A549 (cell line): ENCODE results near the gene EEFSEC. TPM values are rescaled to one million over a fixed set of nuclear protein-coding genes. Genes with fewer than 3 reads are reported as not detected.

Experiments used
- ATAC-seq, 2 experiments: fragments of 200-7000 bp in 1 of 2; fragments of >200 bp in 1 of 2; cut with Nextera tagmentation in 1 of 2; cut with Tn5 transposase in 1 of 2; 3 replicates each; pipeline versions ENCODE4 v1.8.0 to v1.9.1; 2018 to 2020; ENCODE audit warnings: mild to moderate bottlenecking in 1 of 2, moderate library complexity in 1 of 2
- CTCF ChIA-PET: fragments of 300-600 bp; sonication (Branson Sonifier 250); formaldehyde crosslinking; extraction: SDS; loops from one replicate; lab custom pipeline; 2021; ENCODE audit warnings: antibody characterized with exemption, inconsistent platforms; lab: Yijun Ruan, JAX
- POLR2A ChIA-PET: fragments of 350-600 bp; formaldehyde crosslinking; extraction: SDS; loops from one replicate; lab custom pipeline; 2021; ENCODE audit warnings: antibody characterized with exemption, inconsistent platforms; lab: Yijun Ruan, JAX
- DNase-seq, 2 experiments: peaks; one replicate each; pipeline versions ENCODE4 v3.0.0 to v3.0.0-alpha.2; 2011 to 2016; ENCODE audit warnings: low read depth in 1 of 2, low spot score in 1 of 2
- FAIRE-seq: peaks from 2 replicates; lab custom pipeline; 2011; peaks lifted over from hg19 to GRCh38; lab: Jason Lieb, UNC
- H3K27ac ChIP-seq, 2 experiments: fragments of >200 bp; sonication (Bioruptor Twin); formaldehyde crosslinking; 3 replicates each; pipeline ENCODE4 v1.5.1; 2016 to 2017
- H3K4me1 ChIP-seq: fragments of >200 bp; sonication (Bioruptor Twin); formaldehyde crosslinking; 3 replicates; pipeline ENCODE4 v1.6.1; 2016
- H3K4me2 ChIP-seq: fragments of >200 bp; sonication (Bioruptor Twin); formaldehyde crosslinking; 3 replicates; pipeline ENCODE4 v1.6.1; 2016
- H3K4me3 ChIP-seq: fragments of >200 bp; sonication (Bioruptor Twin); formaldehyde crosslinking; 3 replicates; pipeline ENCODE4 v1.5.1; 2016
- H3K9me3 ChIP-seq: fragments of >200 bp; sonication (Bioruptor Twin); formaldehyde crosslinking; 3 replicates; pipeline ENCODE4 v1.6.1; 2016
- BHLHE40 ChIP-seq: IDR thresholded peaks from 2 replicates; pipeline ENCODE4 v1.6.1; 2012; ENCODE audit warnings: low read depth, low read length, inconsistent platforms
- CBX8 ChIP-seq: fragments of 200-600 bp; sonication (generic); IDR thresholded peaks from 2 replicates; pipeline ENCODE4 v1.6.1; 2016
- CEBPB ChIP-seq, 2 experiments: fragments of >200 bp in 1 of 2; sonication (Bioruptor Twin) in 1 of 2; formaldehyde crosslinking in 1 of 2; IDR thresholded peaks; 2 replicates each; pipeline ENCODE4 v1.6.1; 2012 to 2016
- EHMT2 ChIP-seq: fragments of 200-600 bp; sonication (generic); IDR thresholded peaks from 2 replicates; pipeline ENCODE4 v1.6.1; 2016; ENCODE audit warnings: antibody characterized with exemption, low read depth, mild to moderate bottlenecking, moderate library complexity
- EP300 ChIP-seq, 2 experiments: fragments of >200 bp; sonication (Bioruptor Twin); formaldehyde crosslinking; IDR thresholded peaks; 2 replicates in 1 of 2; 3 replicates in 1 of 2; pipeline ENCODE4 v1.6.1; 2016 to 2017
- ESRRA ChIP-seq: fragments of 150-350 bp; IDR thresholded peaks from 2 replicates; pipeline ENCODE4 v1.6.1; 2014; ENCODE audit warnings: mild to moderate bottlenecking, low read length, borderline replicate concordance
- HOXA7 ChIP-seq: fragments of 250-450 bp; sonication (Bioruptor Pico); IDR thresholded peaks from 2 replicates; pipeline ENCODE4 v1.5.0; 2020; ENCODE audit warnings: mild to moderate bottlenecking, moderate library complexity
- JUNB ChIP-seq: fragments of >200 bp; sonication (Bioruptor Twin); formaldehyde crosslinking; IDR thresholded peaks from 2 replicates; pipeline ENCODE4 v1.6.1; 2016
- POLR2A ChIP-seq: IDR thresholded peaks from 2 replicates; pipeline ENCODE4 v1.6.1; 2012; ENCODE audit warnings: mild to moderate bottlenecking, low read length
- RAD21 ChIP-seq, 2 experiments: fragments of >200 bp in 1 of 2; sonication (Bioruptor Twin) in 1 of 2; formaldehyde crosslinking in 1 of 2; IDR thresholded peaks in 1 of 2; conservative IDR thresholded peaks in 1 of 2; 2 replicates in 1 of 2; 3 replicates in 1 of 2; pipeline ENCODE4 v1.6.1; 2012 to 2018; ENCODE audit warnings: inconsistent platforms in 1 of 2
- RNF2 ChIP-seq: fragments of 200-600 bp; sonication (generic); IDR thresholded peaks from 2 replicates; pipeline ENCODE4 v1.6.1; 2016; ENCODE audit warnings: low read depth, mild to moderate bottlenecking, antibody characterized with exemption, moderate library complexity, borderline replicate concordance
- SMC3 ChIP-seq: fragments of >200 bp; sonication (Bioruptor Twin); formaldehyde crosslinking; IDR thresholded peaks from 3 replicates; pipeline ENCODE4 v1.6.1; 2018; ENCODE audit warnings: inconsistent platforms
- ZC3H11A ChIP-seq: fragments of 450-650 bp; IDR thresholded peaks from 2 replicates; pipeline ENCODE4 v1.6.1; 2014; ENCODE audit warnings: antibody characterized with exemption, mild to moderate bottlenecking
- ZNF302 ChIP-seq: fragments of 250-450 bp; sonication (Bioruptor Pico); IDR thresholded peaks from 2 replicates; pipeline ENCODE4 v1.9.0; 2021; ENCODE audit warnings: inconsistent platforms, mild to moderate bottlenecking, moderate library complexity
- WGBS: methylation state at CpG from one replicate; pipeline ENCODE4 v1.1.6; 2017; ENCODE audit errors: missing lambda C conversion rate; 5-methylcytosine and 5-hydroxymethylcytosine counted together
- polyA plus RNA-seq, 4 experiments: library from polyadenylated mRNA; depleted of rRNA in 3 of 4; stranded (reverse); fragments of >200 nt; fragmentation: RNase III in 1 of 4; extraction: RNeasy Plus Mini Kit Qiagen cat#74134 plus additional on column Dnase treatment in 1 of 4; gene quantifications; 2 replicates in 3 of 4; 3 replicates in 1 of 4; pipeline ENCODE4 v1.2.3, GENCODE V29; 2011 to 2017
- TF ChIP-seq, protein P1 (sequence below): fragments of 200-600 bp; sonication (generic); IDR thresholded peaks from 2 replicates; pipeline ENCODE4 v1.6.1; 2016; ENCODE audit warnings: antibody characterized with exemption, mild to moderate bottlenecking, moderate library complexity
- TF ChIP-seq, protein P2 (sequence below): IDR thresholded peaks from 2 replicates; pipeline ENCODE4 v1.6.1; 2012
- TF ChIP-seq, protein P3 (sequence below): fragments of 450-650 bp; IDR thresholded peaks from 2 replicates; pipeline ENCODE4 v1.6.1; 2014; ENCODE audit warnings: antibody characterized with exemption
- TF ChIP-seq, protein P4 (sequence below): fragments of 250-450 bp; sonication (Bioruptor Pico); IDR thresholded peaks from 2 replicates; pipeline ENCODE4 v1.5.0; 2020; ENCODE audit warnings: low read depth, mild to moderate bottlenecking, moderate library complexity
- TF ChIP-seq, protein P5 (sequence below): IDR thresholded peaks from 2 replicates; pipeline ENCODE4 v1.6.1; 2012

Gene EEFSEC
- polyA plus RNA-seq, 2 of the 4 experiments (the other 2 are of a cell fraction) = 6.9 to 7.3 TPM

DNA sequence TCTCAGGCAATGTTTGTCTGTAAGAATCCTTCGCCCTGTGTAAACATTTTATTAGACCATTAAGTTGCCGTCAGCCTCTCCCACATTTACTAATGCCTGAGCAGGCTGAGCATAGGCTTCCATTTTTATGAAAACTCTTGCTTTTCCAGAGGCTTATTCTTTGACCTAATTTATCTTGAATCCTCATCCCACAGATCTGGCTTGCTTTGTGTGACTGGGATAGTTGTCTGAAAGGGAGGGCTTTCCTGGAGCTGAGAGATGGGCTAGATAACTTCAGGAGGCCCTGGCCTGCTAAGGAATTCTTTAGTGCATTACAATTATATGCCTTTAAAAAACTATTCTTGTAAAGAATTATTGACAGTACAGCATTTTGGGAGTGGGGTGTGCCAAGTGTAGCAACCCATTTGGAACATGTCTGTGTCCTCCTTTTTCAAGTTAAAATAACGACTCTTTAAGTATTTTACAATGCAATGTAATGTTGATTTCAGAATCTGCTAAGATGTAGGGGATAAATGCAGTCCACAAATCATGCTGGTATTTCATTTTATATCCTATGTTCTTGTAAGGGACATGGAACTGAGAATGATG, 52.4 kb downstream of the EEFSEC start:
- DNase-seq (no peak), ATAC-seq (no peak), FAIRE-seq (no peak)
- H3K9me3 ChIP-seq = no peaks in the 10 kb centered on the region
- 77% methylated on average over 3 of the region's 3 CpGs for WGBS
- TF ChIP-seq CBX8 (no peak), RNF2 (no peak), ZC3H11A (no peak), SMC3 (no peak), CEBPB (IDR thresholded peaks at IDR 0.05) (no peak), POLR2A (no peak), BHLHE40 (no peak), HOXA7 (CRISPR knock-in tag) (no peak), EHMT2 (no peak), ESRRA (no peak), JUNB (no peak), EP300 (IDR thresholded peaks at IDR 0.05) (no peak), ZNF302 (CRISPR knock-in tag) (no peak)
- TF ChIP-seq, protein P1, sequence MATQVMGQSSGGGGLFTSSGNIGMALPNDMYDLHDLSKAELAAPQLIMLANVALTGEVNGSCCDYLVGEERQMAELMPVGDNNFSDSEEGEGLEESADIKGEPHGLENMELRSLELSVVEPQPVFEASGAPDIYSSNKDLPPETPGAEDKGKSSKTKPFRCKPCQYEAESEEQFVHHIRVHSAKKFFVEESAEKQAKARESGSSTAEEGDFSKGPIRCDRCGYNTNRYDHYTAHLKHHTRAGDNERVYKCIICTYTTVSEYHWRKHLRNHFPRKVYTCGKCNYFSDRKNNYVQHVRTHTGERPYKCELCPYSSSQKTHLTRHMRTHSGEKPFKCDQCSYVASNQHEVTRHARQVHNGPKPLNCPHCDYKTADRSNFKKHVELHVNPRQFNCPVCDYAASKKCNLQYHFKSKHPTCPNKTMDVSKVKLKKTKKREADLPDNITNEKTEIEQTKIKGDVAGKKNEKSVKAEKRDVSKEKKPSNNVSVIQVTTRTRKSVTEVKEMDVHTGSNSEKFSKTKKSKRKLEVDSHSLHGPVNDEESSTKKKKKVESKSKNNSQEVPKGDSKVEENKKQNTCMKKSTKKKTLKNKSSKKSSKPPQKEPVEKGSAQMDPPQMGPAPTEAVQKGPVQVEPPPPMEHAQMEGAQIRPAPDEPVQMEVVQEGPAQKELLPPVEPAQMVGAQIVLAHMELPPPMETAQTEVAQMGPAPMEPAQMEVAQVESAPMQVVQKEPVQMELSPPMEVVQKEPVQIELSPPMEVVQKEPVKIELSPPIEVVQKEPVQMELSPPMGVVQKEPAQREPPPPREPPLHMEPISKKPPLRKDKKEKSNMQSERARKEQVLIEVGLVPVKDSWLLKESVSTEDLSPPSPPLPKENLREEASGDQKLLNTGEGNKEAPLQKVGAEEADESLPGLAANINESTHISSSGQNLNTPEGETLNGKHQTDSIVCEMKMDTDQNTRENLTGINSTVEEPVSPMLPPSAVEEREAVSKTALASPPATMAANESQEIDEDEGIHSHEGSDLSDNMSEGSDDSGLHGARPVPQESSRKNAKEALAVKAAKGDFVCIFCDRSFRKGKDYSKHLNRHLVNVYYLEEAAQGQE = no peak
- TF ChIP-seq, protein P2, sequence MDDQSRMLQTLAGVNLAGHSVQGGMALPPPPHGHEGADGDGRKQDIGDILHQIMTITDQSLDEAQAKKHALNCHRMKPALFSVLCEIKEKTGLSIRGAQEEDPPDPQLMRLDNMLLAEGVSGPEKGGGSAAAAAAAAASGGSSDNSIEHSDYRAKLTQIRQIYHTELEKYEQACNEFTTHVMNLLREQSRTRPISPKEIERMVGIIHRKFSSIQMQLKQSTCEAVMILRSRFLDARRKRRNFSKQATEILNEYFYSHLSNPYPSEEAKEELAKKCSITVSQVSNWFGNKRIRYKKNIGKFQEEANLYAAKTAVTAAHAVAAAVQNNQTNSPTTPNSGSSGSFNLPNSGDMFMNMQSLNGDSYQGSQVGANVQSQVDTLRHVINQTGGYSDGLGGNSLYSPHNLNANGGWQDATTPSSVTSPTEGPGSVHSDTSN = no peak
- TF ChIP-seq, protein P3, sequence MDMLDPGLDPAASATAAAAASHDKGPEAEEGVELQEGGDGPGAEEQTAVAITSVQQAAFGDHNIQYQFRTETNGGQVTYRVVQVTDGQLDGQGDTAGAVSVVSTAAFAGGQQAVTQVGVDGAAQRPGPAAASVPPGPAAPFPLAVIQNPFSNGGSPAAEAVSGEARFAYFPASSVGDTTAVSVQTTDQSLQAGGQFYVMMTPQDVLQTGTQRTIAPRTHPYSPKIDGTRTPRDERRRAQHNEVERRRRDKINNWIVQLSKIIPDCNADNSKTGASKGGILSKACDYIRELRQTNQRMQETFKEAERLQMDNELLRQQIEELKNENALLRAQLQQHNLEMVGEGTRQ = no peak
- POLR2A ChIA-PET = no interaction called here
- H3K27ac ChIP-seq = no peak overlapping the region
- H3K4me1 ChIP-seq = no peaks in the 10 kb centered on the region
- no peak overlapping the region for H3K4me3 ChIP-seq
- CTCF ChIA-PET = interaction anchor here (1.0 kb wide), 1 partner anchor 20 kb away, joined by 4 read pairs; no protein-coding TSS in a partner anchor
- no peak overlapping the region for H3K4me2 ChIP-seq

DNA sequence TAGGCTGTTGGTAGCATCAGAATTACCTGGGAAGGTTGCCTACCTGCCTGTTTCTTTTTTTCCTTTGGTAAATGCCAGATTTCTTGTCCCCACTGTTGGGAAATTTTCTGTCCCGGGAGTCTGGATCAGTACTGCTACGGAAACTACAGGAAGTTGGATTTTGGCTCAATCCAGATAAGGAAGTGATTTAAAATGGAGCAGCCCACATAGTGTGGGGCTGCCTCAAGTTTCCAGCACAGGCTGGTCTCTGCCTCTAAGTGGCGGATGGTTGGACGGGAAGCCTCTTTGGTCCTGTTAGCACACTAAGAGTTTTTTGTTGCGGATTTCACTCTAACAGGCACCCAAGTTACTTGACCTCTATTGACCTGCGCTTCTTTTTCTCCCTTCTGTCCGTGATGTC, 54.7 kb downstream of the EEFSEC start:
- Histone ChIP-seq H3K27ac (no peak overlapping the region), H3K9me3 (no peaks in the 10 kb centered on the region), H3K4me1 (no peaks in the 10 kb centered on the region), H3K4me2 (no peak overlapping the region), H3K4me3 (no peak overlapping the region)
- DNase-seq (no peak), ATAC-seq (no peak), FAIRE-seq (no peak)
- TF ChIP-seq, protein P4, sequence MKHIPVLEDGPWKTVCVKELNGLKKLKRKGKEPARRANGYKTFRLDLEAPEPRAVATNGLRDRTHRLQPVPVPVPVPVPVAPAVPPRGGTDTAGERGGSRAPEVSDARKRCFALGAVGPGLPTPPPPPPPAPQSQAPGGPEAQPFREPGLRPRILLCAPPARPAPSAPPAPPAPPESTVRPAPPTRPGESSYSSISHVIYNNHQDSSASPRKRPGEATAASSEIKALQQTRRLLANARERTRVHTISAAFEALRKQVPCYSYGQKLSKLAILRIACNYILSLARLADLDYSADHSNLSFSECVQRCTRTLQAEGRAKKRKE = no peak
- no peak for TF ChIP-seq JUNB
- no peak for TF ChIP-seq POLR2A
- no peak for TF ChIP-seq RAD21 (conservative IDR thresholded peaks at IDR 0.05 in 1 of 2, IDR thresholded peaks at IDR 0.05 in 1 of 2)
- no peak for TF ChIP-seq BHLHE40
- TF ChIP-seq, protein P5, sequence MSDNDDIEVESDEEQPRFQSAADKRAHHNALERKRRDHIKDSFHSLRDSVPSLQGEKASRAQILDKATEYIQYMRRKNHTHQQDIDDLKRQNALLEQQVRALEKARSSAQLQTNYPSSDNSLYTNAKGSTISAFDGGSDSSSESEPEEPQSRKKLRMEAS = no peak
- CTCF ChIA-PET = no interaction called here
- POLR2A ChIA-PET = no interaction called here
- WGBS = 97% methylated on average over 7 of the region's 7 CpGs
